Gastroesophageal sphincter (tissue), 4 donors: ENCODE results near the gene SI. TPM values are rescaled to one million over a fixed set of nuclear protein-coding genes. Genes with fewer than 3 reads are reported as not detected.
"Not testable (repeated sequence)": the region's sequence is repeated elsewhere in the genome, so short reads cannot be mapped to it uniquely, and the experiment has no call there.

Experiments used
- ATAC-seq: fragments of 150-250 bp; one replicate; pipeline ENCODE4 v1.9.1; 2016; ENCODE audit warnings: mild to moderate bottlenecking, moderate library complexity
- H3K27ac ChIP-seq, 4 donors: fragments of 200-600 bp; sonication (generic) in 3 of 4; 1 replicate in 3 of 4; 2 replicates in 1 of 4; pipeline ENCODE4 v1.5.1; 2016 to 2019
- H3K27me3 ChIP-seq: fragments of 200-600 bp; sonication (generic); one replicate; pipeline ENCODE4 v1.5.1; 2019
- H3K36me3 ChIP-seq, 2 donors: fragments of 200-600 bp; sonication (generic); one replicate each; pipeline ENCODE4 v1.5.1; 2019; ENCODE audit warnings: control low read depth in 1 of 2
- H3K4me1 ChIP-seq, 3 donors: fragments of 200-600 bp; sonication (generic); 1 replicate in 2 of 3; 2 replicates in 1 of 3; pipeline ENCODE4 v1.5.1; 2016 to 2019; ENCODE audit warnings: control low read depth in 2 of 3
- H3K4me3 ChIP-seq, 2 donors: fragments of 200-600 bp; sonication (generic); one replicate each; pipeline ENCODE4 v1.5.1; 2019; ENCODE audit warnings: mild to moderate bottlenecking in 1 of 2, moderate library complexity in 1 of 2
- H3K9me3 ChIP-seq, 3 donors: fragments of 200-600 bp; sonication (generic); one replicate each; pipeline ENCODE4 v1.5.1; 2017 to 2019; ENCODE audit warnings: control low read depth in 2 of 3
- CTCF ChIP-seq, 4 experiments: fragments of 200-600 bp in 2 of 4; fragments of 450-650 bp in 2 of 4; sonication (generic) in 1 of 4; IDR thresholded peaks; one replicate each; pipeline ENCODE4 v1.5.1; 2017 to 2019; ENCODE audit warnings: antibody characterized with exemption in 4 of 4, mild to moderate bottlenecking in 2 of 4, moderate library complexity in 2 of 4
- EP300 ChIP-seq: sonication (generic); formaldehyde crosslinking; IDR thresholded peaks from one replicate; pipeline ENCODE4 v1.6.1; 2017; ENCODE audit warnings: antibody characterized with exemption, mild to moderate bottlenecking
- POLR2A ChIP-seq, 2 donors: fragments of 450-650 bp; IDR thresholded peaks; one replicate each; pipeline ENCODE4 v1.6.1; 2017; ENCODE audit warnings: antibody characterized with exemption in 2 of 2, mild to moderate bottlenecking in 2 of 2, moderate library complexity in 1 of 2
- POLR2AphosphoS5 ChIP-seq: sonication (generic); formaldehyde crosslinking; IDR thresholded peaks from one replicate; pipeline ENCODE4 v1.6.1; 2017; ENCODE audit warnings: antibody characterized with exemption
- WGBS, 2 donors: methylation state at CpG; one replicate each; pipeline ENCODE4 v1.1.5; 2018; ENCODE audit warnings: low coverage in 1 of 2; 5-methylcytosine and 5-hydroxymethylcytosine counted together
- total RNA-seq, 4 donors: library from RNA; depleted of rRNA; stranded (reverse); fragments of >200 nt; gene quantifications; one replicate each; pipeline ENCODE4 v1.1.0, GENCODE V29; 2016

Gene SI
- total RNA-seq, 4 donors from 2014 or later = not detected

- H3K36me3 ChIP-seq = no peaks in the 10 kb centered on the region
- H3K27ac ChIP-seq = no peak overlapping the region
- TF ChIP-seq EP300 (no peak), POLR2A (IDR thresholded peaks at IDR 0.05) (no peak), CTCF (IDR thresholded peaks at IDR 0.05) (no peak), POLR2AphosphoS5 (no peak)
- H3K4me3 ChIP-seq = no peak overlapping the region
- no peaks in the 10 kb centered on the region for H3K4me1 ChIP-seq
- no peaks in the 10 kb centered on the region for H3K27me3 ChIP-seq
- H3K9me3 ChIP-seq = no peaks in the 10 kb centered on the region
- 93 to 94% methylated on average over 3 of the region's 3 CpGs for WGBS, 2 donors
- no peak for ATAC-seq
Observed at GRCh38 chr3:165011557-165011956, 66.7 kb downstream of the SI start.

GRCh38 chr3:164984947-164985346, 93.3 kb downstream of the SI start:
- WGBS, 2 donors = 27 to 55% methylated on average over 1 of the region's 1 CpG
- no peak for ATAC-seq
- Histone ChIP-seq H3K4me3 (no peak overlapping the region), H3K27me3 (no peaks in the 10 kb centered on the region), H3K27ac (no peak overlapping the region), H3K9me3 (no peaks in the 10 kb centered on the region), H3K4me1 (no peaks in the 10 kb centered on the region), H3K36me3 (no peaks in the 10 kb centered on the region)
- TF ChIP-seq CTCF (IDR thresholded peaks at IDR 0.05) (no peak), POLR2A (IDR thresholded peaks at IDR 0.05) (no peak), EP300 (no peak), POLR2AphosphoS5 (no peak)

- WGBS, 2 donors = 78 to 88% methylated on average over 3 to 6 of the region's 6 CpGs
- no peaks in the 10 kb centered on the region for H3K27me3 ChIP-seq
- H3K4me3 ChIP-seq = no peak overlapping the region
- H3K4me1 ChIP-seq = no peaks in the 10 kb centered on the region
- no peak for ATAC-seq
- no peak for TF ChIP-seq CTCF (IDR thresholded peaks at IDR 0.05)
- TF ChIP-seq EP300 = no peak
- no peak for TF ChIP-seq POLR2A (IDR thresholded peaks at IDR 0.05)
- no peak for TF ChIP-seq POLR2AphosphoS5
- H3K36me3 ChIP-seq = no peaks in the 10 kb centered on the region
- H3K27ac ChIP-seq = no peak overlapping the region
- H3K9me3 ChIP-seq = no peaks in the 10 kb centered on the region
Observed at GRCh38 chr3:164962610-164963009, 115.7 kb downstream of the SI start.

GRCh38 chr3:164952966-164953365, 125.3 kb downstream of the SI start:
- TF ChIP-seq POLR2A (IDR thresholded peaks at IDR 0.05) (no peak), POLR2AphosphoS5 (no peak), EP300 (no peak), CTCF (IDR thresholded peaks at IDR 0.05) (no peak)

GRCh38 chr3:164951403-164951802, 126.9 kb downstream of the SI start:
- H3K27ac ChIP-seq, H3K4me3 ChIP-seq, H3K4me1 ChIP-seq, H3K9me3 ChIP-seq, H3K27me3 ChIP-seq, H3K36me3 ChIP-seq, ATAC-seq: not testable (repeated sequence)
- 92 to 95% methylated on average over 5 to 6 of the region's 7 CpGs for WGBS, 2 donors

More at GRCh38 chr3:164952966-164953365, 125.3 kb downstream of the SI start:
- Histone ChIP-seq H3K27me3 (no peaks in the 10 kb centered on the region), H3K36me3 (no peaks in the 10 kb centered on the region), H3K9me3 (no peaks in the 10 kb centered on the region), H3K4me3 (no peak overlapping the region), H3K4me1 (no peaks in the 10 kb centered on the region), H3K27ac (no peak overlapping the region)
- no peak for ATAC-seq
- WGBS, 2 donors = 80 to 82% methylated on average over 3 of the region's 3 CpGs
